WTC11 (cell line): Measurements from ENCODE around the gene EREG. TPM values are rescaled to one million over a fixed set of nuclear protein-coding genes. Genes with fewer than 3 reads are reported as not detected.

Experiments
- ATAC-seq: fragments of 200-7000 bp; cut with Tn5 transposase; 2 replicates; pipeline ENCODE4 v1.10.0; 2021; ENCODE audit warnings: mild to moderate bottlenecking, moderate library complexity
- CTCF ChIA-PET: fragments of 300-600 bp; sonication (Branson Sonifier 250); formaldehyde crosslinking; loops from one replicate; lab custom pipeline; 2021; ENCODE audit warnings: antibody characterized with exemption; lab: Charles Lee
- POLR2A ChIA-PET: fragments of 350-600 bp; sonication (Branson Sonifier 250); formaldehyde crosslinking; loops from one replicate; lab custom pipeline; 2021; ENCODE audit warnings: antibody characterized with exemption; lab: Charles Lee
- DNase-seq: peaks from one replicate; pipeline ENCODE4 v3.0.0; 2021; ENCODE audit warnings: low spot score
- H3K27ac Mint-ChIP-seq: 2 replicates; pipeline ENCODE4 v1.8.0; 2021; ENCODE audit warnings: mixed read lengths
- H3K27me3 Mint-ChIP-seq: 2 replicates; pipeline ENCODE4 v1.8.0; 2021; ENCODE audit warnings: low read depth, mild to moderate bottlenecking, moderate library complexity, mixed read lengths
- H3K36me3 Mint-ChIP-seq: 2 replicates; pipeline ENCODE4 v1.8.0; 2021; ENCODE audit warnings: mixed read lengths
- H3K4me1 Mint-ChIP-seq: 2 replicates; pipeline ENCODE4 v1.8.0; 2022; ENCODE audit warnings: mixed read lengths
- H3K4me3 Mint-ChIP-seq: 2 replicates; pipeline ENCODE4 v1.8.0; 2021; ENCODE audit warnings: mild to moderate bottlenecking, moderate library complexity, mixed read lengths
- H3K9me3 Mint-ChIP-seq: 2 replicates; pipeline ENCODE4 v1.8.0; 2021; ENCODE audit warnings: mixed read lengths
- AR ChIP-seq: fragments of 250-450 bp; sonication (Bioruptor Pico); IDR thresholded peaks from 2 replicates; pipeline ENCODE4 v1.9.0; 2021; ENCODE audit warnings: mild to moderate bottlenecking
- ATF6 ChIP-seq: sonication (generic); formaldehyde crosslinking; IDR thresholded peaks from 2 replicates; pipeline ENCODE4 v1.8.1; 2023; ENCODE audit warnings: mild to moderate bottlenecking, missing genetic modification reagents
- FOXP1 ChIP-seq: sonication (generic); formaldehyde crosslinking; IDR thresholded peaks from 2 replicates; pipeline ENCODE4 v1.8.0; 2022; ENCODE audit warnings: missing genetic modification reagents, mild to moderate bottlenecking, moderate library complexity, borderline replicate concordance
- FOXP4 ChIP-seq: sonication (generic); formaldehyde crosslinking; IDR thresholded peaks from 2 replicates; pipeline ENCODE4 v1.8.0; 2022; ENCODE audit warnings: mild to moderate bottlenecking, missing genetic modification reagents
- HMGXB4 ChIP-seq: sonication (generic); formaldehyde crosslinking; IDR thresholded peaks from 2 replicates; pipeline ENCODE4 v1.8.1; 2023; ENCODE audit warnings: mild to moderate bottlenecking, moderate library complexity, missing genetic modification reagents
- IRF1 ChIP-seq: sonication (generic); formaldehyde crosslinking; IDR thresholded peaks from 2 replicates; pipeline ENCODE4 v1.8.0; 2023; ENCODE audit warnings: missing genetic modification reagents
- MYBL2 ChIP-seq: sonication (generic); formaldehyde crosslinking; IDR thresholded peaks from 2 replicates; pipeline ENCODE4 v1.8.1; 2023; ENCODE audit warnings: mild to moderate bottlenecking, moderate library complexity, missing genetic modification reagents
- OVOL2 ChIP-seq: fragments of 250-450 bp; sonication (Bioruptor Pico); IDR thresholded peaks from 2 replicates; pipeline ENCODE4 v1.9.0; 2021; ENCODE audit warnings: mild to moderate bottlenecking, borderline replicate concordance
- SMAD3 ChIP-seq: sonication (generic); formaldehyde crosslinking; IDR thresholded peaks from 2 replicates; pipeline ENCODE4 v1.8.0; 2022; ENCODE audit warnings: missing genetic modification reagents, mild to moderate bottlenecking, borderline replicate concordance
- USF2 ChIP-seq: sonication (generic); formaldehyde crosslinking; IDR thresholded peaks from 2 replicates; pipeline ENCODE4 v1.8.1; 2023; ENCODE audit warnings: mild to moderate bottlenecking, missing genetic modification reagents, moderate library complexity
- ZNF121 ChIP-seq: sonication (generic); formaldehyde crosslinking; IDR thresholded peaks from 2 replicates; pipeline ENCODE4 v1.8.0; 2023; ENCODE audit warnings: missing genetic modification reagents
- ZNF317 ChIP-seq: sonication (generic); formaldehyde crosslinking; IDR thresholded peaks from 2 replicates; pipeline ENCODE4 v1.8.1; 2023; ENCODE audit warnings: low read depth, mild to moderate bottlenecking, moderate library complexity, missing genetic modification reagents, borderline replicate concordance
- ZNF416 ChIP-seq: fragments of 250-450 bp; sonication (Bioruptor Pico); IDR thresholded peaks from 2 replicates; pipeline ENCODE4 v1.9.0; 2021; ENCODE audit warnings: mild to moderate bottlenecking, inconsistent platforms
- ZNF671 ChIP-seq: fragments of 250-450 bp; sonication (Bioruptor Pico); IDR thresholded peaks from 2 replicates; pipeline ENCODE4 v1.8.0; 2021; ENCODE audit warnings: mild to moderate bottlenecking
- ZSCAN18 ChIP-seq: fragments of 250-450 bp; sonication (Bioruptor Pico); IDR thresholded peaks from 2 replicates; pipeline ENCODE4 v2.1.2; 2022; ENCODE audit warnings: mild to moderate bottlenecking, moderate library complexity
- total RNA-seq: library from RNA; stranded (reverse); gene quantifications from 3 replicates; pipeline ENCODE4 v1.2.3, GENCODE V29; 2021

The EREG gene
- total RNA-seq, 1 experiment from 2014 or later = 0.09 TPM

GRCh38 chr4:74362347-74362746, 2.6 kb upstream of the EREG start:
- ChIA-PET POLR2A (no interaction called here), CTCF (no interaction called here)
- no peaks in the 10 kb centered on the region for H3K36me3 Mint-ChIP-seq
- no peak for TF ChIP-seq IRF1 (CRISPR knock-in tag)
- no peak for TF ChIP-seq FOXP4
- no peak for TF ChIP-seq ZNF121
- TF ChIP-seq USF2 (CRISPR knock-in tag) = no peak
- TF ChIP-seq FOXP1 (CRISPR knock-in tag) = no peak
- TF ChIP-seq MYBL2 (CRISPR knock-in tag) = no peak
- TF ChIP-seq OVOL2 (CRISPR knock-in tag) = no peak
- TF ChIP-seq HMGXB4 (CRISPR knock-in tag) = no peak
- no peak for TF ChIP-seq ZNF317 (CRISPR knock-in tag)
- no peak for TF ChIP-seq ZNF671
- ATAC-seq = no peak
- DNase-seq = no peak
- no peak overlapping the region for H3K27ac Mint-ChIP-seq
- no peaks in the 10 kb centered on the region for H3K9me3 Mint-ChIP-seq
- H3K4me1 Mint-ChIP-seq = peaks cover 13% of the 10 kb centered on the region
- H3K4me3 Mint-ChIP-seq = no peak overlapping the region
- peaks cover 31% of the 10 kb centered on the region for H3K27me3 Mint-ChIP-seq

- peaks cover 13% of the 10 kb centered on the region for H3K4me1 Mint-ChIP-seq
- ATAC-seq (no peak), DNase-seq (no peak)
- CTCF ChIA-PET = interaction anchor here (1.4 kb wide), 1 partner anchor 307 kb away, joined by 4 read pairs; no protein-coding TSS in a partner anchor
- TF ChIP-seq SMAD3 (CRISPR knock-in tag) (no peak), ZSCAN18 (CRISPR knock-in tag) (no peak), ATF6 (no peak), ZNF416 (CRISPR knock-in tag) (no peak), AR (CRISPR knock-in tag) (no peak)
- peaks cover 31% of the 10 kb centered on the region for H3K27me3 Mint-ChIP-seq
- H3K4me3 Mint-ChIP-seq = peak overlapping the region; percentile 87
- no peak overlapping the region for H3K27ac Mint-ChIP-seq
- POLR2A ChIA-PET = interaction anchor here (0.6 kb wide), 1 partner anchor 1187 kb away, joined by 6 read pairs; no protein-coding TSS in a partner anchor
- no peaks in the 10 kb centered on the region for H3K36me3 Mint-ChIP-seq
- no peaks in the 10 kb centered on the region for H3K9me3 Mint-ChIP-seq
Measured at GRCh38 chr4:74364256-74364651, 691 bp upstream of the EREG start.
